SK-N-SH (cell line): ENCODE results near the gene FRK. TPM values are rescaled to one million over a fixed set of nuclear protein-coding genes. Genes with fewer than 3 reads are reported as not detected.

Source experiments
- CTCF ChIA-PET: fragments of 300-600, 350-600 bp; formaldehyde crosslinking; extraction: SDS; loops from one replicate; lab custom pipeline; 2021; lab: Yijun Ruan, JAX
- POLR2A ChIA-PET: fragments of 350-600 bp; sonication (Branson Sonifier 250); formaldehyde crosslinking; extraction: SDS; loops from one replicate; lab custom pipeline; 2020; ENCODE audit warnings: antibody characterized with exemption, inconsistent platforms; lab: Yijun Ruan, JAX
- DNase-seq: peaks from one replicate; pipeline ENCODE4 v3.0.0; 2012
- H2AFZ ChIP-seq: fragments of 200-600 bp; sonication (generic); 2 replicates; pipeline ENCODE4 v1.8.1; 2016; ENCODE audit warnings: antibody characterized with exemption, mild to moderate bottlenecking, low read depth
- H3F3A ChIP-seq: fragments of 200-600 bp; sonication (generic); replicated peaks from 2 replicates; pipeline ENCODE3; 2016; ENCODE audit warnings: antibody characterized with exemption, mild to moderate bottlenecking; ENCODE audit not compliant: insufficient read depth
- H3K27ac ChIP-seq, 2 experiments: fragments of 200-500 bp in 1 of 2; fragments of 200-600 bp in 1 of 2; sonication (Bioruptor generic) in 1 of 2; sonication (generic), shearing (Covaris generic) in 1 of 2; 2 replicates each; pipeline versions ENCODE4 v1.5.1 to v1.6.1; 2014 to 2016; ENCODE audit warnings: low read depth in 2 of 2, inconsistent platforms in 1 of 2, low read length in 1 of 2, mild to moderate bottlenecking in 1 of 2, mixed read lengths in 1 of 2
- H3K27me3 ChIP-seq: fragments of 200-600 bp; sonication (generic), shearing (Covaris generic); 2 replicates; pipeline ENCODE4 v1.6.1; 2016; ENCODE audit warnings: mixed run types; ENCODE audit not compliant: insufficient read depth
- H3K36me3 ChIP-seq, 2 experiments: fragments of 200-500 bp in 1 of 2; fragments of 200-600 bp in 1 of 2; sonication (Bioruptor generic) in 1 of 2; sonication (generic) in 1 of 2; replicated peaks in 1 of 2; 2 replicates each; pipeline versions ENCODE3 to v1.5.1; 2014 to 2016; ENCODE audit warnings: low read length in 1 of 2, mild to moderate bottlenecking in 1 of 2; ENCODE audit not compliant: insufficient read depth in 2 of 2, control insufficient read depth in 1 of 2
- H3K4me1 ChIP-seq, 2 experiments: fragments of 200-500 bp in 1 of 2; fragments of 200-600 bp in 1 of 2; sonication (Bioruptor generic) in 1 of 2; sonication (generic), shearing (Covaris generic) in 1 of 2; 2 replicates each; pipeline versions ENCODE4 v1.5.1 to v1.6.1; 2014 to 2016; ENCODE audit warnings: low read depth in 1 of 2, low read length in 1 of 2, mixed run types in 1 of 2; ENCODE audit not compliant: insufficient read depth in 2 of 2, control insufficient read depth in 1 of 2
- H3K4me2 ChIP-seq: fragments of 200-600 bp; sonication (generic), shearing (Covaris generic); 2 replicates; pipeline ENCODE4 v1.6.1; 2017; ENCODE audit warnings: mixed run types
- H3K4me3 ChIP-seq, 2 experiments: fragments of 200-500 bp in 1 of 2; fragments of 200-600 bp in 1 of 2; sonication (Bioruptor generic) in 1 of 2; sonication (generic), shearing (Covaris generic) in 1 of 2; 2 replicates each; pipeline versions ENCODE4 v1.5.1 to v1.8.1; 2014 to 2016; ENCODE audit warnings: low read depth in 2 of 2, inconsistent platforms in 1 of 2, low read length in 1 of 2, mild to moderate bottlenecking in 1 of 2, mixed read lengths in 1 of 2, moderate library complexity in 1 of 2
- H3K79me2 ChIP-seq: fragments of 200-600 bp; sonication (generic); 2 replicates; pipeline ENCODE4 v1.8.1; 2017; ENCODE audit warnings: mild to moderate bottlenecking; ENCODE audit not compliant: insufficient read depth
- H3K9ac ChIP-seq: fragments of 200-600 bp; sonication (generic); 2 replicates; pipeline ENCODE4 v1.6.1; 2017; ENCODE audit warnings: mixed run types
- H3K9me2 ChIP-seq: fragments of 200-600 bp; sonication (generic); 2 replicates; pipeline ENCODE4 v1.6.1; 2017; ENCODE audit warnings: mixed run types
- H3K9me3 ChIP-seq: fragments of 200-600 bp; sonication (generic); 2 replicates; pipeline ENCODE4 v1.6.1; 2017; ENCODE audit warnings: mixed run types, mild to moderate bottlenecking, moderate library complexity
- H4K20me1 ChIP-seq: fragments of 200-600 bp; sonication (generic); 2 replicates; pipeline ENCODE4 v1.6.1; 2017; ENCODE audit warnings: mild to moderate bottlenecking, mixed run types; ENCODE audit not compliant: insufficient read depth
- CHD2 ChIP-seq: fragments of 150-350 bp; IDR thresholded peaks from 2 replicates; pipeline ENCODE4 v1.6.1; 2018; ENCODE audit warnings: low read length; ENCODE audit not compliant: partially characterized antibody
- CTCF ChIP-seq: fragments of 200-600 bp; sonication (generic); IDR thresholded peaks from 2 replicates; pipeline ENCODE4 v1.6.1; 2017; ENCODE audit warnings: antibody characterized with exemption, mild to moderate bottlenecking, moderate library complexity
- ELF1 ChIP-seq: IDR thresholded peaks from 2 replicates; pipeline ENCODE4 v1.4.0; 2012
- EP300 ChIP-seq, 2 experiments: IDR thresholded peaks; 2 replicates each; pipeline versions ENCODE4 v1.4.0 to v1.6.1; 2012; ENCODE audit warnings: borderline replicate concordance in 1 of 2, low read depth in 1 of 2, low read length in 1 of 2
- FOSL2 ChIP-seq: IDR thresholded peaks from 2 replicates; pipeline ENCODE4 v1.4.0; 2012; ENCODE audit warnings: low read depth, mild to moderate bottlenecking, moderate library complexity, borderline replicate concordance
- FOXJ3 ChIP-seq: sonication (generic); formaldehyde crosslinking; IDR thresholded peaks from 2 replicates; pipeline ENCODE4 v1.5.1; 2020; ENCODE audit warnings: mild to moderate bottlenecking, missing genetic modification reagents
- GABPA ChIP-seq: IDR thresholded peaks from 2 replicates; pipeline ENCODE4 v1.4.0; 2012; ENCODE audit warnings: low read depth, mild to moderate bottlenecking
- GATA2 ChIP-seq: sonication (generic); formaldehyde crosslinking; IDR thresholded peaks from 2 replicates; pipeline ENCODE4 v1.5.0; 2020; ENCODE audit warnings: mild to moderate bottlenecking, missing genetic modification reagents
- IRF3 ChIP-seq: fragments of 150-350 bp; IDR thresholded peaks from 2 replicates; pipeline ENCODE4 v1.6.1; 2016; ENCODE audit warnings: mild to moderate bottlenecking, low read depth, low read length
- MEF2A ChIP-seq: IDR thresholded peaks from 2 replicates; pipeline ENCODE4 v1.4.0; 2012; ENCODE audit warnings: low read depth, borderline replicate concordance
- NRF1 ChIP-seq: IDR thresholded peaks from 2 replicates; pipeline ENCODE4 v1.6.1; 2012; ENCODE audit warnings: low read depth, mild to moderate bottlenecking, low read length
- PBX3 ChIP-seq: IDR thresholded peaks from 2 replicates; pipeline ENCODE4; 2012
- POLR2AphosphoS5 ChIP-seq: IDR thresholded peaks from 2 replicates; pipeline ENCODE4 v1.6.1; 2012; ENCODE audit warnings: low read depth, low read length
- RFX5 ChIP-seq: IDR thresholded peaks from 2 replicates; pipeline ENCODE4 v1.6.1; 2012; ENCODE audit warnings: mild to moderate bottlenecking, improper control_type of control experiment, low read length
- SIN3A ChIP-seq: IDR thresholded peaks from 2 replicates; pipeline ENCODE4 v1.6.1; 2012; ENCODE audit warnings: low read depth, mild to moderate bottlenecking, low read length, moderate library complexity, borderline replicate concordance
- SMC3 ChIP-seq: IDR thresholded peaks from 2 replicates; pipeline ENCODE4 v1.6.1; 2012; ENCODE audit warnings: low read depth, low read length, improper control_type of control experiment
- TAF1 ChIP-seq: IDR thresholded peaks from 2 replicates; pipeline ENCODE4 v1.6.1; 2012; ENCODE audit warnings: low read depth, mild to moderate bottlenecking, low read length, moderate library complexity, borderline replicate concordance
- TCF12 ChIP-seq: IDR thresholded peaks from 2 replicates; pipeline ENCODE4 v1.4.0; 2012
- TEAD4 ChIP-seq: IDR thresholded peaks from 2 replicates; pipeline ENCODE4 v1.4.0; 2012; ENCODE audit warnings: mild to moderate bottlenecking, borderline replicate concordance; ENCODE audit not compliant: insufficient read depth
- YY1 ChIP-seq: IDR thresholded peaks from 2 replicates; pipeline ENCODE4 v1.4.0; 2012; ENCODE audit warnings: low read depth, mild to moderate bottlenecking
- WGBS: methylation state at CpG from one replicate; pipeline ENCODE4 v1.1.6; 2017; ENCODE audit warnings: low lambda C conversion rate; 5-methylcytosine and 5-hydroxymethylcytosine counted together
- polyA plus RNA-seq, 3 experiments: library from polyadenylated mRNA; depleted of rRNA; stranded (reverse); fragments of >200 nt; gene quantifications; 2 replicates each; pipeline ENCODE4 v1.2.3, GENCODE V29; 2012
- TF ChIP-seq, protein P1 (sequence below): IDR thresholded peaks from 2 replicates; pipeline ENCODE4 v1.4.0; 2012; ENCODE audit warnings: low read depth
- TF ChIP-seq, protein P2 (sequence below): fragments of 150-350 bp; IDR thresholded peaks from 2 replicates; pipeline ENCODE4 v1.6.1; 2017; ENCODE audit warnings: antibody characterized with exemption, low read length, low read depth, borderline replicate concordance

The FRK gene
- polyA plus RNA-seq, 1 of the 3 experiments (the other 2 are of a cell fraction), result under 0.01 TPM

- H3K36me3 ChIP-seq, result no peaks in the 10 kb centered on the region
- no peaks in the 10 kb centered on the region for H3K9me2 ChIP-seq
- TF ChIP-seq PBX3 (no peak), FOXJ3 (CRISPR knock-in tag) (no peak), POLR2AphosphoS5 (no peak), GABPA (no peak), SMC3 (no peak), YY1 (no peak), NRF1 (no peak), TCF12 (no peak), IRF3 (no peak), RFX5 (no peak), MEF2A (no peak), GATA2 (CRISPR knock-in tag) (no peak), FOSL2 (no peak), SIN3A (no peak), EP300 (IDR thresholded peaks at IDR 0.05; ENCODE audit: borderline replicate concordance in 1 of 2, low read depth in 1 of 2, low read length in 1 of 2) (no peak), TEAD4 (no peak), CHD2 (no peak), ELF1 (no peak)
- TF ChIP-seq, protein P1, sequence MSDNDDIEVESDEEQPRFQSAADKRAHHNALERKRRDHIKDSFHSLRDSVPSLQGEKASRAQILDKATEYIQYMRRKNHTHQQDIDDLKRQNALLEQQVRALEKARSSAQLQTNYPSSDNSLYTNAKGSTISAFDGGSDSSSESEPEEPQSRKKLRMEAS, result no peak
- no peak overlapping the region for H3K4me2 ChIP-seq
- H4K20me1 ChIP-seq, result no peaks in the 10 kb centered on the region
- H3K9ac ChIP-seq, result no peak overlapping the region
- CTCF ChIA-PET, result no interaction called here
- POLR2A ChIA-PET, result no interaction called here
- H3K27me3 ChIP-seq, result no peaks in the 10 kb centered on the region
- WGBS, result 25% methylated on average over 2 of the region's 2 CpGs
- no peaks in the 10 kb centered on the region for H3K4me1 ChIP-seq
- DNase-seq, result no peak
- H2AFZ ChIP-seq, result no peak overlapping the region
- no peak overlapping the region for H3K27ac ChIP-seq
- no peaks in the 10 kb centered on the region for H3K79me2 ChIP-seq
- no peaks in the 10 kb centered on the region for H3K9me3 ChIP-seq
- H3F3A ChIP-seq, result no peaks in the 10 kb centered on the region
- H3K4me3 ChIP-seq, result no peak overlapping the region
Observed at GRCh38 chr6:115986026-115986425, 74.7 kb downstream of the FRK start.

- Histone ChIP-seq H3K27ac (no peak overlapping the region), H2AFZ (no peak overlapping the region), H3K4me2 (no peak overlapping the region), H4K20me1 (no peaks in the 10 kb centered on the region), H3K4me1 (no peaks in the 10 kb centered on the region), H3K27me3 (no peaks in the 10 kb centered on the region), H3K9me3 (no peaks in the 10 kb centered on the region), H3K9me2 (no peaks in the 10 kb centered on the region), H3K79me2 (no peaks in the 10 kb centered on the region), H3K36me3 (no peaks in the 10 kb centered on the region), H3K9ac (no peak overlapping the region), H3F3A (no peaks in the 10 kb centered on the region), H3K4me3 (no peak overlapping the region)
- no peak for DNase-seq
- WGBS, result 84% methylated on average over 2 of the region's 2 CpGs
- ChIA-PET CTCF (interaction anchor here (0.9 kb wide), 2 partner anchors 10 to 26 kb away, joined by 3 read pairs; no protein-coding TSS in a partner anchor), POLR2A (no interaction called here)
- TF ChIP-seq TAF1, result no peak
- TF ChIP-seq CTCF, result no peak
- TF ChIP-seq SIN3A, result no peak
- TF ChIP-seq, protein P2, sequence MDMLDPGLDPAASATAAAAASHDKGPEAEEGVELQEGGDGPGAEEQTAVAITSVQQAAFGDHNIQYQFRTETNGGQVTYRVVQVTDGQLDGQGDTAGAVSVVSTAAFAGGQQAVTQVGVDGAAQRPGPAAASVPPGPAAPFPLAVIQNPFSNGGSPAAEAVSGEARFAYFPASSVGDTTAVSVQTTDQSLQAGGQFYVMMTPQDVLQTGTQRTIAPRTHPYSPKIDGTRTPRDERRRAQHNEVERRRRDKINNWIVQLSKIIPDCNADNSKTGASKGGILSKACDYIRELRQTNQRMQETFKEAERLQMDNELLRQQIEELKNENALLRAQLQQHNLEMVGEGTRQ, result no peak
- TF ChIP-seq CHD2, result no peak
Observed at GRCh38 chr6:115984809-115985208, 75.9 kb downstream of the FRK start.
